Measurements from ENCODE around the gene AVPR2.

AVPR2 gene

GRCh38 chrX:153909024-153909979 lies 4.8 kb downstream of the AVPR2 start:
- H3K4me3 ChIP-seq (ENCODE audit: low read depth, low read length) = no peak overlapping the region
- TF ChIP-seq CTCF (IDR thresholded peaks at IDR 0.05; ENCODE audit: low read depth, low read length) = no peak

- no peak overlapping the region for H3K4me3 ChIP-seq (ENCODE audit: low read depth, low read length)
- no peak for TF ChIP-seq CTCF (IDR thresholded peaks at IDR 0.05; ENCODE audit: low read depth, low read length)
Measured at GRCh38 chrX:153909980-153910360, 5.5 kb downstream of the AVPR2 start.

GRCh38 chrX:153910446-153910845 lies 6.0 kb downstream of the AVPR2 start:
- no peak overlapping the region for H3K4me3 ChIP-seq (ENCODE audit: low read depth, low read length)
- TF ChIP-seq CTCF (IDR thresholded peaks at IDR 0.05; ENCODE audit: low read depth, low read length) = no peak

GRCh38 chrX:153911798-153912197 lies 7.3 kb downstream of the AVPR2 start:
- no peak for TF ChIP-seq CTCF (IDR thresholded peaks at IDR 0.05; ENCODE audit: low read depth, low read length)
- H3K4me3 ChIP-seq (ENCODE audit: low read depth, low read length) = no peak overlapping the region

GRCh38 chrX:153913211-153913610 lies 8.7 kb downstream of the AVPR2 start:
- no peak overlapping the region for H3K4me3 ChIP-seq (ENCODE audit: low read depth, low read length)
- no peak for TF ChIP-seq CTCF (IDR thresholded peaks at IDR 0.05; ENCODE audit: low read depth, low read length)

- no peak overlapping the region for H3K4me3 ChIP-seq (ENCODE audit: low read depth, low read length)
- no peak for TF ChIP-seq CTCF (IDR thresholded peaks at IDR 0.05; ENCODE audit: low read depth, low read length)
Measured at GRCh38 chrX:153913701-153914100, 9.2 kb downstream of the AVPR2 start.

- TF ChIP-seq CTCF (IDR thresholded peaks at IDR 0.05; ENCODE audit: low read depth, low read length) = no peak
- H3K4me3 ChIP-seq (ENCODE audit: low read depth, low read length) = no peak overlapping the region
Measured at GRCh38 chrX:153917869-153918268, 13.4 kb downstream of the AVPR2 start.

All from WI38 (cell line).